GM18505 (cell line): ENCODE data around the gene AGBL1.

Experiments used
- ATAC-seq: cut with Tn5 transposase; IDR thresholded peaks from one replicate; pipeline ENCODE4 v1.9.1; 2021; ENCODE audit not compliant: unreplicated experiment
- POLR2A ChIP-seq: IDR thresholded peaks from 4 replicates; pipeline ENCODE4 v1.6.1; 2011; ENCODE audit warnings: borderline replicate concordance; ENCODE audit not compliant: insufficient read depth, insufficient read length; ENCODE audit errors: extremely low read depth

The AGBL1 gene

DNA sequence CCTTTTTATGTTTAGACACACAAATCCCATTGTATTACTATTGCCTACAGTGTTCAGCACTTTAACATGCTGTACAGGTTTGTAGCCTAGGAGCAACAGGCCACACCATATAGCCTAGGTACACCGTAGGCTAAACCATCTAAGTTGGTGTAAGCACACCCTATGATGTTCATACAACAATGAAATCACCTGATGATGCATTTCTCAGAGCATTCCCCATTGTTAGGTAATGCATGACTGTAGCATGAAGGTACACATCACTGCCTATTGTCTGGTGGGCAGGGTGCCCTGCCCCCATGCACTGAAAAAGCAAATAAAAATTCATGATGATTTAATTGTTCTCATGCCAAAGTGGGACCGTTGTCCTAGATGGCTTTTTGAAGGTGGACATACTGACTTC is 183.6 kb downstream of the AGBL1 start:
- TF ChIP-seq POLR2A = no peak
- ATAC-seq = no peak

DNA sequence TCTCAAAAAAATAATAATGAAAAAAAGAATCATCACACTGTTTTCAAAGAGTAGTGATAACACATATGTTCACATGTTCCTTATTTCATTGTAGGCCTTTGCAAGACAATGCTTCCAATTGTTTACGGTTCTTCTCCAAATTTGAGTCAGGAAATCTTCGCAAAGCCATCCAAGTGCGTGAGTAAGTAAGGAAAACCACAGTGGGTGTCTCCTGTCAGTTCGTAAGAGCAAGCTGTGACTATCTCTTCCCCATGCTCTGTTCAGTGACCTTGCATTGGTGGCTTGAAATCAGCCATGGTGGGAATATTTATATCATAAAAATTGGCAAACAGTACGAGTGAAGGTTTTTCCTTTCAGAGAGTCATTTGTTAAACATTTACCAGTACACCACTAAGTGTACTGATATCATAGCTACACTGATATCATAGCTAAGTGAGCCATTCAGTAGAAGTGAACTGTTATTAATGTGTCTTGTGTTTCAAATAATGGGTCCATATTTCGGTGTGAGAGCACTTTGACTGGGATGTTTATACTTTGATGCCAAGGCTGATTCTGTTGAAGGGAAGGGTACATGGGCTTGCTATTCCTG is 187.3 kb downstream of the AGBL1 start:
- TF ChIP-seq POLR2A = no peak
- ATAC-seq = no peak

DNA sequence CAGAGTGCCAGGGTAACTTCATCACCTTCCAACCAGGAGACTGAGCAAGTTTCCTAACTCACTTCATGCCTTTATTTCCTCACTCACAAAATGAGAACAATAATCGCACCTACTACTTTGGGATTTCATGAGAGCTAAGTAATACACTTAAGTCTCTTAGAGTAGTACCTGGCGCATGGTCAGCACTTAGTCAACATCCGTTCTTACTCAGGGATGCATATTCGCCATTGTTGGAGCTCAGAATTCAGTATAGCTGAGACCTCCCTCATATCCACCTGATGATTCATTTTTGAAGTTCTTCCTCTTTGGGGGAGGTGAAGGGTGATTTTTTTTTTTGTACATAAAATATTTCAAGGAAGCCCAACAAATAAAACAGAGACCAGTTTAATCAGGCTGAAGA is 188.2 kb downstream of the AGBL1 start:
- no peak for TF ChIP-seq POLR2A
- ATAC-seq = no peak

DNA sequence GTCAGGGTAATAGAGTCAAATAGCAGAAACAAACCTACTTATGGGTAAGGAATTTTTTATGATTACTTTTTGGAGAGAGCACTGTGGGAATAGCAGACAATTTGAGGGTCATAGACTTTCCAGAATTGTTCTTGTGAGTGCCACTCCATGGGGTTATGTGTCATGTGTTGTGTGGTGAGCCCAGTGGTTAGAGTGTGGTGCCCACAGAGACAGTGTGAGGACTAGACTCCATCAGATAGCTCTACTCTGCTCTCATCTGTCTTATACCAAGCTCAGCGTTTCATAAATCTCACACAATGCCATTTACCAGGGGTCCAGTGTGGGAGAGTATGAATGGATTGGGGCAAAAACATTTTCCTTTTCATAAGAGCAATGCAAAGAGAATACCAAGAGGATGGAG is 188.9 kb downstream of the AGBL1 start:
- TF ChIP-seq POLR2A = no peak
- ATAC-seq = no peak

DNA sequence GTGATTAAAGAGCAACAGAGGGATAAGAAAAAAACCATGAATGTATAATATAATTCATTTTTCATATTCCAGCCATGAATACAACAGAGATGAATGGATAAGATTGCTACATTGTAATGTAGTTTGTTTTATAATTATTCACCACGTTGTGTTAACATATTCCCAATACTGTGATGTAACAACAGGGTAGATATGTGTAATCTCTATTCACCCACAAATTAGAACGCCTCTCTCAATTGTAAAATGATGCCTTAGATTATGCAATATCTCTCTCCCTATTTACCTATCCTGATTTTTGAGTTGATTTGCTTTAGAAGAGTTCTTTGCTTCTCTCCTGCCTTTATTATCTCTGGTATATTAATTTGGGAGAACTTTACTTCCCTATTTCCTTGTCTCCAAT is 193.6 kb downstream of the AGBL1 start:
- no peak for ATAC-seq
- TF ChIP-seq POLR2A = no peak

DNA sequence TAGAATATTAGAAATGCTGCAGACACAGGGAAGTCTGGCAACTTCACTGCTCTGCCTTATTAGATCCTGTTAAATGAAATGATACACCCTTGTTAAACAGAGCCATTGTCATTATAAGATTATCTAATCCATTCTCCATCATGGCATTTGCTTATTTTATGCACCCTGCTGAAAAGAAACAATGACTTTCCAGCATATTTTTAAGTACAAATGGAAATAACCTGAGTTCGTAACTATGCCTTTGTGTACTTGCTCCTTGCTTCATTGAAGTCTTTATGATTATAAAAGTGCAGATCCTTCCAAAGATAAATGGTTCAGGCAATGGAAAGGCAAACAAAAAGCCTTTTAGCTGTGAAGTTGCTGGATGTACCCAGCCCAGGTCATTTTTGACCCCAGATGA is 195.7 kb downstream of the AGBL1 start:
- TF ChIP-seq POLR2A = no peak
- no peak for ATAC-seq

DNA sequence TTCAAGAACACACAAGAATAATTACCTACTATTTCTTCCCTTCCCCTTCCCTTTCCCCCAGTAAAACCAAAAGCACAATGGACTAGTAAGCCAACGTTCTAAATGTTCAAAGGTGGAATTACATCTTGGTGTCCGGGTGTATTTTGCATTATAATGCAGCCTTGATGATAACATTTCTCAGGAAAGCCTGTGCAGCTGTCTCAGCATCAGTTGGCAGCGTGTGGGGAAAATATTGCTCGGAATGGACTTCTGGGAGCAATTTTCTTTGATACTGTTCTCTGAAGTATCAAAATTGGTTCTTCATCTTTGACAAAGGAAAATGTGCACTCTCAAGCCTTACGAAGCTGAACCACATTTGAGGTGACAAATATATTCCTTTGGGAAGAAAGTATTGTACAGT is 198.9 kb downstream of the AGBL1 start:
- no peak for TF ChIP-seq POLR2A
- no peak for ATAC-seq

DNA sequence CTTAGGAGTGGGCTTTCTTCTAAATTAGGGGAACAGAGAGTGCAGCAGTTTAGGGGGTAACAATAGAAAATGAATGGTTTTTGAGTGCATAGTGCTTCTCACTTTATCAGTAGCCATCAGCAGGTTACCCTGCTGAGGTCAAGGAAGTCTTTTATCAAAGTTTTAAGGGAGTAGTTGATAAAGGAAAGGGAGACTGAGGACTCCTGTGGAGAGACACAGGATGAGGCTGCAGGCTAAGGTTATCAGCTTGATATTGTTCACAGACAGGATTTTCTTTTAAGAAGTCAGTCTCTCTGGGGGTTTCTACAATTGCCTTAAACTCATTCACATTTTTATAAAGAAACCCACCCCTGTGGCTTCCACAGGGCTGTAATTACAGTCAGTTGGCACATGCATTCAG is 205.0 kb downstream of the AGBL1 start:
- no peak for TF ChIP-seq POLR2A
- no peak for ATAC-seq

DNA sequence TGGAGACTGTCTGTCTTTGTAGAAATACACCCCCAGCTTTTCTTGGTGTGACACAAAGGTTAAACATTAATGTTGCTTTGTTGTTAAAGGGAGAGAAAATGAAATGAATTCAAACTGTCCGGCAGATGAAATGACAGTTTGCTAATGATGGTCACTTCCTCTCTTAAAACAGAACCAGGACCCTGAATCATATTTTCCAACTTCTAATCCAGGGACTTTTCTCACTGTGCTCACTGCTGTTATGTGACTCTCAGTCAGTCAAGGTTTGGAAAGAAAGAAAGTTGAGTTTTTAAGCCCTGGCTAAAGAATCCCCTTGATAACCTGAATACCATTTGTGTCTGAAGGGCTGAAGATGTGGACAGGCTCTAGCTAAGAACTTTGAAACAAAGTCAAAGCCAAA is 215.8 kb downstream of the AGBL1 start:
- no peak for ATAC-seq
- no peak for TF ChIP-seq POLR2A

DNA sequence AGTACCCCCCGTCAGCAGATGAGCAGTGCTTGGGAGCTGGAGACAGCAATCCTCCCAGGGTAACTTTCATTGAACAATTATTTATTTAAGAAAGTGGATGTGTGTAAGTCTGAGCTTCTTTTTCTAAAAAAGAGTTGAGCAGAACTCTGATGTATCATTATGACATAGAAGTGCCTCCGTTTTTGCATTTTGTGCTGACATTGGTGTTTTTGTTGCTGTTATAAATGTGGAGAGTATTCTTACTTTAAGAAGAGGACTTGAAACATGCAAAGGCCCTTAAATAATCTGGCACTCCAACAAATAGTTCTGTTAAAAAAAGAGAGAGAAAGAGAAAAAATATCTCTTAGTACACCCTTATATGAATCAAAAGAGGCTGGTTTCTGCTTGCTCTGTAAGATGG is 217.1 kb downstream of the AGBL1 start:
- ATAC-seq = no peak
- no peak for TF ChIP-seq POLR2A

DNA sequence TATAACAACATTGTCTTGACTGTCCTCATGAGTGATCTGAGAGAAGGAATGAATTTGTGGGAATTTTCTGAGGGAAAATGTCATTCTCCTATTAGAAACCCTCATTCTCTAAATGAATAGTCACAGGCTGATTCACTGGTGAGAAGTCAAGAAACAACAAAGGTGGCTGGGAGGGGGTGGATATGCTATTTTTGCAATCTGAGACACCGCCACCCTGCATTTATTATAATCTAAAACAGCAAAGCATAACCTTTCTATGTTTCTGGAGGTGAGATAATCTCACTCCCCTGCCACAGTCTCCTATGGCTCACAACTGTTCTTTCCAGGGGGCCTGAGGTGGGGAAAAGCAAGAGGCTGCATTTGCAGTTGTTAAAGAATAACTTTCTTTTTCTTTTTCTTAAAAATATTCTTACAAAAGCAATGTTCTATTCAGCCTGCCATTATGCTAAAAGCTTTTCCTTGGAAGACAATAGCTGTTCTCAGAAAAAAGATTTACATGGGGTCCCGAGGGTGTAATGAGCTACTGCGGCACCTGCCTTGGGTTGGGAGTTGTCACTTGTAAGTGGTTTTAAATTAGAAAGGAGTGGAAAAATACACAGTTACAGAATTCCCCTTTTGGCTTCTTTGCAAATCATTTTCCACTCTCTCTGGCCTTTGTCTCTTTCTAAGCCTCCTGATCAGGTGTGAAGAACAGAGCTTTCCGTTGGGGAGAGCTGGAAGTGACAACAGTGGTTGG is 220.9 kb downstream of the AGBL1 start:
- no peak for TF ChIP-seq POLR2A
- no peak for ATAC-seq

DNA sequence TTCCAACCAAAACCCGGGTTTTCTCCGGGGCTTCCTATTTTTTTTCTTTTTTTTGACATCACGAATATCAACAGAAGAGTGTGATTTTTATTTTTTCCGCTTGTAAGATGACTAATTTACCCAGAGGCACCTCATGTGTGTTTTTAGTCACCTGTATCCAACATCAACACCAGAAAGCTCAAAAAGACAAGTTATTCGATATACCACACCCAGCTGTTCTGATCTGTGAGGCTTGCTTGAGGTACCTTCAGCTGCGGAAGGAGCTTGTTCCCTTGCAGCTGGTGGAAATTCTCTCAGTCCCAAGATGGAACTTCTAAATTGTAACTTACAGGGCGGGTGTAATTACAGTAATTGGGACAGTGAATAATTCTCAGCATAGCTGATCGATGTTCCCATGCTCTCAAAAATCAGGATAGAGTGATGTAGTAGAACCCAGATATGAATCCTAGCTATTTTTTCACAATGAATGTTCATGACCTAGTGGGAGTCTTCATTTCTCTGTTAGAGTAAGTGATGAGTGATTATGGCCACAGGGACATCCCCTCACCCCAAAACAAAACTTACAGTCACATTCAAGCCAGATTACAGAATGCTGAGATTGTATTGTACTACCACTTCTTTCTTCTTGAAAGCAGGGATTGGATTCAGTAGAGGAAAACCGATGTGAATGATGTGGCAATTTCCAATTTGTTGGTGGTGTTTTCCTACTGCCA is 232.1 kb downstream of the AGBL1 start:
- no peak for ATAC-seq
- TF ChIP-seq POLR2A = no peak

DNA sequence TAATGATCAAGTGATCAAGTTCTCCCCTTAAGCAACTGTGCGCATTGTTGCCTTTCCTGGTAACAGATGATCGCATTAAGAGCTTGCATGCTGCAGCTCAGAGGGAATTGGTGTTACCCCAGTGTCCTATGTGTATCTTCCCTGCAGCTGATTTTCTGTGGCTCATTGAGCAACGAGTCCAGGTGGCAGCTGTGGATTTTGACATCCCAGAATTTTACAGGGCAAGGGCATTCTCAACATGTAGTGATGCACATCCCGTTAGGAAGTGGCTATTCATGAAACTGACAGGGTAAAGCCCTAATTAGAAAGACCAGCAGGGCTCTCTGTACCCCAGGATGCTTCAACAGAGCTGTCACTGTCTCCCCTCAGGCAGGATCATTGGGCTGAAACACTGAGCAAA is 232.8 kb downstream of the AGBL1 start:
- ATAC-seq = no peak
- TF ChIP-seq POLR2A = no peak

DNA sequence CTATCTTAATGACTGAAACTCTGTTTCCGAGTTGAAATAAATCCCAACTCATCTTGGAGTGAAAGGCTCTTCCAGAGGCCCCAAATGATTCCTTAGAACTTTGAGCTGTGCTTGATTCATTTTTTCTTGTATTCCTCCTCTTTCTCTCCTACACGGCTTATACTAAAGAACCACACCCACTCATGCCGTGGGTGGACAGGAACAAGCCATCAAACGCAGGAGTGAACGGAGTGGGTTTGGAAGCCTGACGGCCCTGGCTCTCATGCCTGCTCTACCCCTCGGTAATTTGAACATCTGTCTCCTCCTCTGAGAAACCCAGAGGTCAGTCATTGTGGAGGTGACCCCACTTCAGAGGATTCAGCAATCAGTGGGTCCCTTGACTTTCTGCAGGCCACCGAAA is 236.5 kb downstream of the AGBL1 start:
- ATAC-seq = no peak
- TF ChIP-seq POLR2A = no peak
